ENCODE results near the gene INKA2.

The INKA2 gene

GRCh38 chr1:111739194-111739924 lies at the start of gene INKA2:
INKA2 (minus strand) TSS chr1:111739395; CDS start chr1:111739242, 153 bp downstream.
- DNase-seq: peak in 3 of 4 experiments; percentile 13 to 42 (median 33)

GRCh38 chr1:111786669-111787207 lies 47.5 kb upstream of the INKA2 start:
- DNase-seq: no peak

GRCh38 chr1:111784273-111784901 lies 45.2 kb upstream of the INKA2 start:
- DNase-seq: no peak

DNA sequence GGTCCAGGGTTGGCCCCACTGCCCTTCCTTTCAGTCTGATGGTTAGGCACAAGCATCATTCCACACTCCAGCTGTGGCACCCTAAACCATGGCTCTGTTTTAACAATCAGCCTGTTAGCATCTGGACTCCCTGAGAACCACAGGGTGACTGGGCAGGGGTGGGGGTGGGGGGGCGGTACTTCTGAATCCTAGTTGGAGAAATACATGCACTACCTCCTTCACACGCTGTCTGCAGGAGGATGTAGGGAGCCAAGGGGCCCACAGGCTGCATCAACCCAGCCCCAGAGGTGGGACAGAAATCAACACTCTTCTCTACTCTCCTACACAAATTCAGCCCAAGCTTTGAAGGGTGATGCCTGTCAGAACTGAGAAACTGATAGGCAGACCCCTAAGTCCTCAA lies 40.4 kb upstream of the INKA2 start:
- no peak for DNase-seq

- no peak for DNase-seq
These were observed 39.4 kb upstream of the INKA2 start for GRCh38 chr1:111778541-111779051.

DNA sequence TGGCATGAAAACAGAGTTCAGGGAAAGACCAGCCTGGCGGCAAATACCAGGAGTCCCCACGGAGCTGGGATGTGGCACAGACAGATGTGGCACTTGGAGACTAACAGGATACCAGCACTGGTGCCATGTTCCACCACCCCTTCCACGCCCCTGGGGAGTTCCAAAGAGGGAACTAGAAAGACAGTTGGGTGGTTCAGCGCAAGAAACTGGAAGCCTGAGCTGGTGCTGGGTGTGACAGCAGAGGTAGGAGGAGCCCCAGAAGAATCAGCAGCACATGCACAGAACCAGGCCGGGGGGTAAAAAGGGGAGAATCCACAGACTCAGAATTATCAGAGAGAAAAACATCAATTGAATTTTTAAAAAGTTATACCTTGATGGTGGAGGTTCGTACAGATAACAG lies 38.9 kb upstream of the INKA2 start:
- no peak for DNase-seq

- DNase-seq: no peak
These were observed 38.1 kb upstream of the INKA2 start for GRCh38 chr1:111777301-111777700.

- DNase-seq: no peak
These were observed 37.7 kb upstream of the INKA2 start for GRCh38 chr1:111776861-111777260.

DNA sequence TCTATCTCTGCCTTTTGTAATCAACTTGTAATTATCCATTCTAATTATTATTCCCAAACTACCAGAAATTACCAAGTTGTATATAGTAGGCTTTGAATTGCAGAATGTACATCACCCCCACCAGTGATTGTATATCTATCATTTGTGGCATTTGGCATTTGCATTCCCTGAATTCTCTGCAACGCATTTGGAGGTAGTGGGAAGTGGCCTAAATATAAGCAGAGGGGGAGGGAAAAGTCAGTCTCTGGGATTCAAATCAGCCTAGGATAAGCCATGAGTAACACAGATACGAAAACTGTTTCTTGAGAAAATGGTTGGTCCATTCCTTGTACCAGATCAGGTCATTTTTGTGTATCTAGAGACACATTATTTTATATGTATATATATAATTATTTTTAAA lies 37.2 kb upstream of the INKA2 start:
- DNase-seq: no peak

DNA sequence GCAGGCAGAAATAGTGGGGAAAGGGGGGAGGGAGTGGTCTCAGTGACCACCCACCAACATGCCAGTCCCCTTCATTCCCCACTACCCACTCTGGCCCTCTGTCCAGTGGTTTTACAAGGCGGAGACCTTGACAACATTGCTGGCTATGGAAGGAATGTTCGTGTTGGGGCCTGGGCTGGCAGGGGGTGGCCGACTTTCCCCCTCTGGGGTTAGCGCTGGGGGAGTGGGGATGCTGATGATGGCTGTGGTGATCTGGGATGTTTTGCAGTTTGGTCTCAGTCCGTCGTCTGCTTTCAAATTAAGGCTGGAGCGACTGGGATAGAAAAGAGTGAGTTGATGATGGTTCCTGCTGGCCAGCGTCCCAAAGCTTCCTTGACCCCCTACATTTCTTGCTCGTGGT lies 36.8 kb upstream of the INKA2 start:
- no peak for DNase-seq

GRCh38 chr1:111770916-111771315 lies 31.7 kb upstream of the INKA2 start:
- no peak for DNase-seq

- DNase-seq: peak in 1 of 4 experiments; percentile 11
These were observed 30.4 kb upstream of the INKA2 start for GRCh38 chr1:111769517-111770146.

- DNase-seq: no peak
These were observed 29.4 kb upstream of the INKA2 start for GRCh38 chr1:111768625-111769024.

DNA sequence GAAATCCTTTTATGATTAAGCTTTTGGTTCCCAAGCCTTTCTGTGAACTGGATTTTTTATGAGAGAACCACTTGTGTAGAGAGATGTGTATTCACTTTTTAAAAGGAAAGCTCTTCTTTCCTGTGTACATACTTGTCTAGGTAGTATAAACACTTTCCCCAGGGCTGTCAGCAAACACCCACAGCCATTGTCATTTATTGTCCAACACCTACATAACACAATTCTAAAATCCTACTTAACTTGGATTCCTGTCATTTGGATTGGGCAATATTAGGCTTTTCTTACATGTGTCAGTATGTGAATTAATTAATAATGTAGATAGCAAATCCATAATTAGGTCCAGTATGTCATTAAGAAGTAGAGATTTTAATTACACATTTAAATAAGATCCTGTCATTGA lies 28.8 kb upstream of the INKA2 start:
- DNase-seq: no peak

DNA sequence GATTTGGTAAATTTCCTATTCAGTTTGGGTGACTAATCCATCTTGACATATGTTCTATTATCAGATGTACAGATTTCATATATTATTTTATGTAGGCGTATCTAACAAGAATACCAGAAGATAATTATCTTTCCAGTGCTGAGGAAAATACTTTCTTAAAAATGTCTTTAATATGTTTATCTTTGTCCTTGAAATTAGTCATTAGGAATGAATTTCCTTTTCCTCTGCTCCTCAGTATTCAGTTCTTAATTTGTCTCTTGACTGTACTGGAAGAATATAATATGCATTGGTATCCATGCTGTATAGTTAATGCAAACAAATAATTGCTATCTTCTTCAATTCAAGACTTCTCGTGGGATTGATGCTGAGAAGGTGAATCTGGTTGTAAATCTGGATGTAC lies 23.1 kb upstream of the INKA2 start:
- DNase-seq: no peak

DNA sequence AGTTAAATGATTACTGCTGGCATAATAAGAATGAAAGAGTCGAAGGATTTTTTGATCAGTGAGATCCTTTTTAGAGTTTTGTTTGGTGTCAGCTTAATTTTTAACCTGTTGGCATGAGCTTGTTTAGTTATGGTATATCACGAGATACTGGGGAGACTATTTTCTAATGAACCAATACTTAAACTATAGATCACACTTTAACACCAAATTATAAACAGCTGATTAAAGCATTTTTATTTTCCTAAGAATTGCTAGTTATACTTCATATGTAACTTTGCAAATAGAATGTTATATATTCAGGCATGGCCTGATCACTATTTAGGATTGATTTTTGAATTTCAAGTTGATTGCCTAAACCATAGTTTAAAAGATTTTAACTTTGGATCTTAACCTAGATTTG lies 22.5 kb upstream of the INKA2 start:
- no peak for DNase-seq

DNA sequence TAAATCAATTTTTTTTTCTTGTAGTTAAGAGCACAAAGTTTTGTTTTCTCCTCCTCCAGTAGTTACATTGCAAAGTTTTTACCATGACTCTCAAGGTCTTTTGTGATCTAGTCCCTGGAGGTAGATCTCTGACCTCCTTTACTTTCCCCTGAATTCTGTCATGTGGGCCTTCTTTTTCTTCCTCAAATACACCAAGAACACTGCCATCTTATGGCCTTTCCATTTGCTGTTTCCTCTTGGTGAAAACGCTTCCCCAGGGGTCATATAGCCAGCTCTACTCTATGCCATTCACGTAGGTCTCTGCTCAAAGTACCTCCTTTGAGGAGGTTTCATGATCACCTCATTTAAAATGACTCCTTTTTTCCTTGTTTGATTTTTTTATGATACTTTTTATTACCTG lies 19.2 kb upstream of the INKA2 start:
- DNase-seq: no peak

DNA sequence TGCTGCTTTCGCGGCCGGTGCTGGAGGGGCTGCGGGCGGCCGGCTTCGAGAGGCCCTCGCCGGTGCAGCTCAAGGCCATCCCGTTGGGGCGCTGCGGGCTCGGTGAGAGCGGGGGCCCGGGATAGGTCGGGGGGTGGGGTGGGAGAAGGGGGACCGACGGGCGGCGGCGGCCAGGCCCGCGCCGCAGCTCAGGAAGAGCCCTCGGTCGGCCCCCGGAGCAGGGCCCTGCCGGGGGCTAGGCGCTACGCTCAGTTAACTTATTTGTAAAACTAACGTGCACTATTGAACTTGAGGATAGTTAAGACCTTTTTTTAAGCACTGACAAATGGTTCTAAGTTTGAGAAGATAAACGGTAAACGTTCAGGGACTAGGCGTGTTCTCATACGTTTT lies 16.9 kb upstream of the INKA2 start:
- no peak for DNase-seq

DNA sequence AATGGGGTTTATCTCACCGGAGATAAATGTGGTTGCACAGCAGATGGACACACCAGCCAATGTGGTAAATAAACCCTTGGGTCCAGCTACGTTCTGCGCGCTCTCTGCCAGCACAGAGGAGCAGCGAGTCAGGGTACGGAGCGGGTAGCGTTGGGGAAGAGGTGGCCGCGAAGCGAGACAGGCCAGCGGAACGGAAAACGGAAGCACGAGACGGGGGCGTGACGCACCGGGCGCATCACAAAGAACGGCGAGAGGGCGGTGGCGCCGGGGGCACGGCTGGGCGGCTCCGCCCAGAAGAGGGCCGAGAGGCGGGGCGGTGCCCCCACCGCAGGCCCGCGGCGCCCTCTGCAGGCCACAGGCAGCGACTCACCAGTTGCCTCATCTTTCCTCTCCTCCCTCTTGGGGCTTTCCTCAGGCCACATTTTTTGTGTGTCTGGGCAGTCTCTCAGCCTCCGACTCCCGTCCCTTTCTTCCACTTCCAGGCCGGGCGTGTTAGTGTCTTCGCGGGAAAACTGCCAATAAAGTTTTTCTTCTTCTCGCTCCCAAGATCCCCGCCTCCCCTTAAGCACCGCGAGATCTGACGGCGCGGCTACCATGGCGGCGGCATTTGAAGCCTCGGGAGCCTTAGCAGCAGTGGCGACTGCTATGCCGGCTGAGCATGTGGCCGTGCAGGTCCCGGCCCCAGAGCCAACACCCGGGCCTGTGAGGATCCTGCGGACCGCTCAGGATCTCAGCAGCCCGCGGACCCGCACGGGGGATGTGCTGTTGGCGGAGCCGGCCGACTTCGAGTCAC lies 16.3 kb upstream of the INKA2 start, which contains the start of gene DDX20:
Gene DDX20, plus strand, starts transcription at position 571 of the 793 bp plus-strand sequence. Its CDS starts 24 bp downstream, at position 595.
- peak; percentile 83 to 92 (median 88) for DNase-seq

DNA sequence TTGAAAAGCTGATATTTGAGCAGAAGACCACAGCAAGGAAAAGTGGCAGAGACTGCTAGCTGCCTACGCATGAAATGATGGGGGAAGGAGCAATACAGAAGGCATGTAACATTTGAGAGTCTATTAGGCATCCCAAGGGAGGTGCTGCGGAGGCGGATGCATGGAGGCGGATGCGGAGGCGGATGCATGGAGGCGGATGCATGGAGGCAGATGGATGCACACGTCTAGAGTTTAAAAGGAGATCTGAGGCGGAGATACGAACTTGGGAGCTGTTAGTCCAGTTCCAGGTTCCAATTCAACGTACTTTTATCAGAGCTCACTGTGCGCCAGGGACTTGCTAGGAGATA lies 15.8 kb upstream of the INKA2 start:
- no peak for DNase-seq

GRCh38 chr1:111751906-111752575 lies 12.8 kb upstream of the INKA2 start:
- DNase-seq: no peak

GRCh38 chr1:111750856-111751255 lies 11.7 kb upstream of the INKA2 start:
- no peak for DNase-seq

All from activated naive CD4-positive, alpha-beta T cell (primary cell).